Keratinocyte (primary cell): ENCODE data around the gene BORCS5.

Experiments used
- CTCF ChIP-seq, 3 experiments: IDR thresholded peaks in 1 of 3; conservative IDR thresholded peaks in 1 of 3; optimal IDR thresholded peaks in 1 of 3; 2 replicates in 2 of 3; 3 replicates in 1 of 3; pipeline versions ENCODE3 to v1.5.1; 2011; ENCODE audit warnings: low read length in 3 of 3, mild to moderate bottlenecking in 3 of 3, moderate library complexity in 2 of 3, control low read depth in 1 of 3, inconsistent platforms in 1 of 3; ENCODE audit not compliant: insufficient read depth in 2 of 3; ENCODE audit errors: extremely low read depth in 1 of 3
- EZH2 ChIP-seq: IDR thresholded peaks from one replicate; pipeline ENCODE4 v1.6.1; 2012; ENCODE audit warnings: inconsistent platforms, mild to moderate bottlenecking, low read length, moderate library complexity

DNA sequence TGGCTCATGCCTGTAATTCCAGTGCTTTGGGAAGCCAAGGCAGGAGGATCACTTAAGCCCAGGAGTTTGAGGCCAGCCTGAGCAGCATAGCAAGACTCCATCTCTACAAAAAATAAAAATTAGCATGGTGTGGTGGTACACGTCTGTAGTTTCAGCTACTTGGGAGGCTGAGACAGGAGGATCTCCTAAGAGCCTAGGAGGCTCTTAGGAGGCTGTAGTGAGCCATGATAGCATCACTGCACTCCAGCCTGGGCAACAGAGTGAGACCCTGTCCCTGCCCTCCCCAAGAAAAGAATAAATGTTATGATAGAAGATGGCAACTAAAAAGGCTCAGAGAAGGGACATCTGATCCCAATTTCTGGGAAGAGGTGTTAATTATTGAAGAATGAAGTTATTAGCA lies 3.6 kb upstream of the BORCS5 start:
- TF ChIP-seq CTCF (optimal IDR thresholded peaks at IDR 0.05 in 1 of 3, IDR thresholded peaks at IDR 0.05 in 1 of 3, conservative IDR thresholded peaks at IDR 0.05 in 1 of 3; ENCODE audit: extremely low read depth in 1 of 3, insufficient read depth in 2 of 3, low read length in 3 of 3) (no peak), EZH2 (no peak)
